Body of pancreas (tissue), 4 donors: ENCODE data around the gene RIPPLY1.

Experiments used
- CTCF ChIP-seq, 7 experiments: fragments of 450-650 bp in 4 of 7; fragments of 200-600 bp in 3 of 7; sonication (generic) in 3 of 7; IDR thresholded peaks; one replicate each; pipeline ENCODE4 v1.5.1; 2016 to 2019; ENCODE audit warnings: antibody characterized with exemption in 7 of 7
- POLR2A ChIP-seq, 3 donors: fragments of 450-650 bp; IDR thresholded peaks; one replicate each; pipeline ENCODE4 v1.6.1; 2016; ENCODE audit warnings: antibody characterized with exemption in 3 of 3, mild to moderate bottlenecking in 2 of 3

DNA sequence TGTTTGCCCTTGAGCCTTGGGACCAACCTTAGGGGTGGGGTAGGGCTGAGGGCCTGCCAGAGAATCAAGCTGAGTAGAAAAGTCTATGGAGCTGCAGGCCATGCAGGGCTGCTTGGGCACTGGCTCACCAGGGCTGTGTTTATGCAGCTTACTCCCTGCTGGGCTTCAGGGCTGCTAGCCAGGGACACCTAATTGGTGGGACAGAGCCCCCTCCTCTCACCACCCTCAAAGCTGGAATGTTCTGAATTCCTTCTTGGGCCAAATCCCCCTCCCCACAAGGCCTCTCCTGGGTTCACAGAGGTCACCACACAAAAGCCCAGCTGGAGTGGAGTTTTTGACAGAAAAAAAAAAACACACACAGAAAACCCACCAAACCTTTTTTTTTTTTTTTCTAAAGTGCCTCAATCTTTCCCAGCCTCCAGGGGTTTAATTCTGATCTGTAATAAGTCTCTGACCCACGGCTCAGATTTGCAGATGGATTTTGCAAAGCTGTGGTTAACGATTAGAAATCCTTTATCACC is 16.9 kb upstream of the RIPPLY1 start, which contains the start of gene CLDN2:
- no peak for TF ChIP-seq POLR2A (IDR thresholded peaks at IDR 0.05)
- no peak for TF ChIP-seq CTCF (IDR thresholded peaks at IDR 0.05)
